T-helper 9 cell (primary cell): ENCODE results near the gene COPRS.
"Not testable (repeated sequence)": the region's sequence is repeated elsewhere in the genome, so short reads cannot be mapped to it uniquely, and the experiment has no call there.

Experiments
- DNase-seq: peaks from one replicate; pipeline ENCODE4 v3.0.0-alpha.2; 2020

COPRS gene

GRCh38 chr17:31843070-31843745, 15.8 kb downstream of the COPRS start:
- DNase-seq = no peak

GRCh38 chr17:31842195-31843069, 16.6 kb downstream of the COPRS start:
- peak; percentile 48 for DNase-seq

- no peak for DNase-seq
Measured at GRCh38 chr17:31841850-31842194, 17.2 kb downstream of the COPRS start.

- no peak for DNase-seq
Measured at GRCh38 chr17:31838636-31839225, 20.3 kb downstream of the COPRS start.

GRCh38 chr17:31835984-31836383, 23.1 kb downstream of the COPRS start:
- DNase-seq = no peak

GRCh38 chr17:31834448-31834847, 24.6 kb downstream of the COPRS start:
- no peak for DNase-seq

- no peak for DNase-seq
Measured at GRCh38 chr17:31832746-31833145, 26.3 kb downstream of the COPRS start.

GRCh38 chr17:31830971-31831858, 27.8 kb downstream of the COPRS start:
- no peak for DNase-seq

- no peak for DNase-seq
Measured at GRCh38 chr17:31829649-31830048, 29.4 kb downstream of the COPRS start.

GRCh38 chr17:31828955-31829354, 30.1 kb downstream of the COPRS start:
- not testable (repeated sequence) for DNase-seq

GRCh38 chr17:31825961-31826691, 32.9 kb downstream of the COPRS start:
- DNase-seq = no peak

- DNase-seq = no peak
Measured at GRCh38 chr17:31824766-31825360, 34.2 kb downstream of the COPRS start.

GRCh38 chr17:31823014-31823413, 36.0 kb downstream of the COPRS start:
- DNase-seq = no peak

GRCh38 chr17:31820691-31821435, 38.2 kb downstream of the COPRS start:
- no peak for DNase-seq

GRCh38 chr17:31819578-31819977, 39.5 kb downstream of the COPRS start:
- DNase-seq = no peak

- not testable (repeated sequence) for DNase-seq
Measured at GRCh38 chr17:31818863-31819262, 40.2 kb downstream of the COPRS start.

- DNase-seq = no peak
Measured at GRCh38 chr17:31815212-31815730, 43.8 kb downstream of the COPRS start.

GRCh38 chr17:31811101-31811500, 47.9 kb downstream of the COPRS start:
- no peak for DNase-seq

- not testable (repeated sequence) for DNase-seq
Measured at GRCh38 chr17:31809876-31810275, 49.2 kb downstream of the COPRS start.

- no peak for DNase-seq
Measured at GRCh38 chr17:31808521-31809050, 50.5 kb downstream of the COPRS start.
